ENCODE measurements around the gene CADPS2.

The CADPS2 gene

DNA sequence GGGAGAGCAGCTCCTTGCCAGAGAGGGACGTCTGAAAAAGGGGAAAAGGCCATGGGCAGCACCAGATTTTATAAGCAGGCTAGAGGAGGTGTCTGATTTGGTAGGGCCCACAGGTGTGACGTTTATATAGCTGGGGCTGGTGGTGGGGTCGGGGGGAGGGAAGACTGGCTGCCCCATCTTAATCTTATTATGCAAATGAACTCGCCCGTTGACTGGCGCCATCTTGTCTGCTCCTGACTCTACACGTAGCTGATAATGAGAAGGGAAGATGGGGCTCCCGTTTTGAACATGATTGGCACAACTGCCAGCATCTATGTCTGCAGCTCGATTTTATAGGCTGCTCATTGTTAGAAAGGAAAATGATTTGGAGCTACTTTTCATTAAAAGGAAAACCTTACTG, 28.6 kb upstream of the CADPS2 start:
- TF ChIP-seq EZH2 (optimal IDR thresholded peaks at IDR 0.05; ENCODE audit: low read depth, low read length) (no peak), EZH2phosphoT487 (IDR thresholded peaks at IDR 0.05; ENCODE audit: low read length) (no peak)
- TF ChIP-seq, protein P1, sequence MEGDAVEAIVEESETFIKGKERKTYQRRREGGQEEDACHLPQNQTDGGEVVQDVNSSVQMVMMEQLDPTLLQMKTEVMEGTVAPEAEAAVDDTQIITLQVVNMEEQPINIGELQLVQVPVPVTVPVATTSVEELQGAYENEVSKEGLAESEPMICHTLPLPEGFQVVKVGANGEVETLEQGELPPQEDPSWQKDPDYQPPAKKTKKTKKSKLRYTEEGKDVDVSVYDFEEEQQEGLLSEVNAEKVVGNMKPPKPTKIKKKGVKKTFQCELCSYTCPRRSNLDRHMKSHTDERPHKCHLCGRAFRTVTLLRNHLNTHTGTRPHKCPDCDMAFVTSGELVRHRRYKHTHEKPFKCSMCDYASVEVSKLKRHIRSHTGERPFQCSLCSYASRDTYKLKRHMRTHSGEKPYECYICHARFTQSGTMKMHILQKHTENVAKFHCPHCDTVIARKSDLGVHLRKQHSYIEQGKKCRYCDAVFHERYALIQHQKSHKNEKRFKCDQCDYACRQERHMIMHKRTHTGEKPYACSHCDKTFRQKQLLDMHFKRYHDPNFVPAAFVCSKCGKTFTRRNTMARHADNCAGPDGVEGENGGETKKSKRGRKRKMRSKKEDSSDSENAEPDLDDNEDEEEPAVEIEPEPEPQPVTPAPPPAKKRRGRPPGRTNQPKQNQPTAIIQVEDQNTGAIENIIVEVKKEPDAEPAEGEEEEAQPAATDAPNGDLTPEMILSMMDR (IDR thresholded peaks at IDR 0.05; ENCODE audit: low read length) = no peak
- Histone ChIP-seq H3K4me2 (ENCODE audit: low read depth, low read length) (no peak overlapping the region), H4K20me1 (ENCODE audit: insufficient read depth, low read length) (no peaks in the 10 kb centered on the region), H3K36me3 (replicated peaks; ENCODE audit: insufficient read depth, low read length) (no peaks in the 10 kb centered on the region), H2AFZ (ENCODE audit: low read length) (no peak overlapping the region), H3F3A (ENCODE audit: insufficient read depth, low read length) (no peaks in the 10 kb centered on the region), H3K27ac (ENCODE audit: low read length) (no peak overlapping the region), H3K9me3 (replicated peaks; ENCODE audit: insufficient read depth, low read length) (no peaks in the 10 kb centered on the region), H3K9me2 (replicated peaks; ENCODE audit: insufficient read depth, low read length) (no peaks in the 10 kb centered on the region), H3K4me3 (ENCODE audit: low read length) (no peak overlapping the region), H3K27me3 (replicated peaks; ENCODE audit: insufficient read depth, low read length) (no peaks in the 10 kb centered on the region), H3K4me1 (ENCODE audit: low read length) (no peaks in the 10 kb centered on the region), H3K79me2 (ENCODE audit: low read length) (no peaks in the 10 kb centered on the region), H3K9ac (ENCODE audit: low read length) (no peak overlapping the region)
- DNase-seq = no peak

GRCh38 chr7:122913608-122914007, 27.3 kb upstream of the CADPS2 start:
- H3F3A ChIP-seq (ENCODE audit: insufficient read depth, low read length) = no peaks in the 10 kb centered on the region
- H3K4me1 ChIP-seq (ENCODE audit: low read length) = no peaks in the 10 kb centered on the region
- no peak overlapping the region for H3K4me3 ChIP-seq (ENCODE audit: low read length)
- H2AFZ ChIP-seq (ENCODE audit: low read length) = no peak overlapping the region
- H3K79me2 ChIP-seq (ENCODE audit: low read length) = no peaks in the 10 kb centered on the region
- no peaks in the 10 kb centered on the region for H3K27me3 ChIP-seq (replicated peaks; ENCODE audit: insufficient read depth, low read length)
- TF ChIP-seq, protein P1 (IDR thresholded peaks at IDR 0.05; ENCODE audit: low read length) = no peak
- TF ChIP-seq EZH2phosphoT487 (IDR thresholded peaks at IDR 0.05; ENCODE audit: low read length) = no peak
- no peak for TF ChIP-seq EZH2 (optimal IDR thresholded peaks at IDR 0.05; ENCODE audit: low read depth, low read length)
- H3K9me3 ChIP-seq (replicated peaks; ENCODE audit: insufficient read depth, low read length) = no peaks in the 10 kb centered on the region
- no peaks in the 10 kb centered on the region for H3K36me3 ChIP-seq (replicated peaks; ENCODE audit: insufficient read depth, low read length)
- H3K9me2 ChIP-seq (replicated peaks; ENCODE audit: insufficient read depth, low read length) = no peaks in the 10 kb centered on the region
- no peak overlapping the region for H3K4me2 ChIP-seq (ENCODE audit: low read depth, low read length)
- no peak overlapping the region for H3K9ac ChIP-seq (ENCODE audit: low read length)
- H3K27ac ChIP-seq (ENCODE audit: low read length) = no peak overlapping the region
- no peak for DNase-seq
- no peaks in the 10 kb centered on the region for H4K20me1 ChIP-seq (ENCODE audit: insufficient read depth, low read length)

DNA sequence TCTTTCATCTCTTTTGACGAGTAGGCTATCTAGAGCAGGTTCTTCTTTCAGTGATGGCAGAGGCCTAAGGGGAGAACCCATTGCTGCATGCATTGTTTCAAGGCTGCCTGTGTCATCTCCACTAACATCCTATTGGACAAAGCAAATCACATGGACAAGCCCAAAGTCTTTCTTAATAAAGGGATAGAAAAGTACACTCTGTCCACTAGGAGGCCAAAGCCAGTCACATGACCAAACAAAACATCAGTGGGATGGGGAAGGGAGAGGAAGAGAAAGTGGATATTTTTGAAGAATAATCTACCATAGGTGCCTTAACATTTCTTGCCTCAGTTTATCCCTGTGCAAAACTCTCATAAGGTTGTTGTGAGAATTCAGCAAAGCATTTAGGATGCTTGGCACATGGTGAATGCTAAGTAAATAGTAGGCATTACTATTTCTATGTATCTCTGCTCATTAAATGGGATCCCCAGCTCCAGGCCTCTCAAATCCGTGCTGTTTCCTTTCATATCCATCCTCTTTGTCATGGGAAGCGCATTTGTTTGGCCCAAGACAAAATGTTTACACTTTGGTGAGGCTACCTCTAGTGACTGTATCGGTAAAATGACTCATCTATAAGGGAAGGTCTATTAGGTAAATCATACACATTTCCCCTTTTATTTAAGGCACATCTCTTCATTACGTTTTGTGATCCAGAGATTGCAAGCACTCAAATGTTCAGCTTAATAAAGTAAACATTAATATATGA, 16.7 kb upstream of the CADPS2 start:
- 0 out of 2 replicates have a peak, but pooled peaks cover 5% of the 10 kb centered on the region for H3K4me1 ChIP-seq (ENCODE audit: low read length)

More for the DNA sequence above, 16.7 kb upstream of the CADPS2 start:
- Histone ChIP-seq H3K9me2 (replicated peaks; ENCODE audit: insufficient read depth, low read length) (no peaks in the 10 kb centered on the region), H3K79me2 (ENCODE audit: low read length) (no peaks in the 10 kb centered on the region), H3K36me3 (replicated peaks; ENCODE audit: insufficient read depth, low read length) (no peaks in the 10 kb centered on the region), H2AFZ (ENCODE audit: low read length) (peak overlapping the region; percentile 22; the same call in 1 of the 2 replicates), H4K20me1 (ENCODE audit: insufficient read depth, low read length) (no peaks in the 10 kb centered on the region), H3K4me3 (ENCODE audit: low read length) (no peak overlapping the region), H3K9ac (ENCODE audit: low read length) (no peak overlapping the region), H3K27me3 (replicated peaks; ENCODE audit: insufficient read depth, low read length) (no peaks in the 10 kb centered on the region), H3K4me2 (ENCODE audit: low read depth, low read length) (no peak overlapping the region), H3K9me3 (replicated peaks; ENCODE audit: insufficient read depth, low read length) (no peaks in the 10 kb centered on the region), H3K27ac (ENCODE audit: low read length) (no peak overlapping the region), H3F3A (ENCODE audit: insufficient read depth, low read length) (no peaks in the 10 kb centered on the region)
- TF ChIP-seq EZH2 (optimal IDR thresholded peaks at IDR 0.05; ENCODE audit: low read depth, low read length) = no peak
- TF ChIP-seq, protein P1 (IDR thresholded peaks at IDR 0.05; ENCODE audit: low read length) = peak; percentile 46
- TF ChIP-seq EZH2phosphoT487 (IDR thresholded peaks at IDR 0.05; ENCODE audit: low read length) = no peak
- no peak for DNase-seq

All from MM.1S (cell line).